ENCODE data around the gene TRIM67.

DNA sequence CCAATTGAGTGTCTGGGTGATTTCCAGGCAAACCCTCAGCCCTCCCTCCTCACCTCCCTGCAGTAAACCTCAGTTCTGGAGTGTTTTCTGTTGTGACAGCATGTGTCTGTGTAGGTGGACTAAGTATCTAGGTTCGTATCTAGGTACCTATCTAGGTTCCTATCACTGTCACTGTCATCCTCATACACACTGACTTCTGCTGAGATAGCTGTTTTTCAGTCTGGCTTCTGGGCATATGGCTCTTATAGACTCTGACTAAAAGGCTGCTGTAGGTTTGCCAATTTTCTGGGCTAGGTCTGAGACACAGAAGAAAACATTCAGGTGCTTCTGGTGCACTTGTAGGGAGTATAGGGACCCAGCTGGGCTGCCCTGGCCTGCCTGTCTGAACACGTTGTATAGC is 8.1 kb upstream of the TRIM67 start:
- TF ChIP-seq TAF1 (IDR thresholded peaks at IDR 0.05; ENCODE audit: borderline replicate concordance, insufficient read depth, low read length): no peak
- no peak for TF ChIP-seq POLR2AphosphoS5 (IDR thresholded peaks at IDR 0.05; ENCODE audit: low read depth, low read length)
- no peak for TF ChIP-seq FOXP2 (optimal IDR thresholded peaks at IDR 0.05; ENCODE audit: borderline replicate concordance, extremely low read depth, extremely low read length, insufficient read depth)
- TF ChIP-seq, protein P1, sequence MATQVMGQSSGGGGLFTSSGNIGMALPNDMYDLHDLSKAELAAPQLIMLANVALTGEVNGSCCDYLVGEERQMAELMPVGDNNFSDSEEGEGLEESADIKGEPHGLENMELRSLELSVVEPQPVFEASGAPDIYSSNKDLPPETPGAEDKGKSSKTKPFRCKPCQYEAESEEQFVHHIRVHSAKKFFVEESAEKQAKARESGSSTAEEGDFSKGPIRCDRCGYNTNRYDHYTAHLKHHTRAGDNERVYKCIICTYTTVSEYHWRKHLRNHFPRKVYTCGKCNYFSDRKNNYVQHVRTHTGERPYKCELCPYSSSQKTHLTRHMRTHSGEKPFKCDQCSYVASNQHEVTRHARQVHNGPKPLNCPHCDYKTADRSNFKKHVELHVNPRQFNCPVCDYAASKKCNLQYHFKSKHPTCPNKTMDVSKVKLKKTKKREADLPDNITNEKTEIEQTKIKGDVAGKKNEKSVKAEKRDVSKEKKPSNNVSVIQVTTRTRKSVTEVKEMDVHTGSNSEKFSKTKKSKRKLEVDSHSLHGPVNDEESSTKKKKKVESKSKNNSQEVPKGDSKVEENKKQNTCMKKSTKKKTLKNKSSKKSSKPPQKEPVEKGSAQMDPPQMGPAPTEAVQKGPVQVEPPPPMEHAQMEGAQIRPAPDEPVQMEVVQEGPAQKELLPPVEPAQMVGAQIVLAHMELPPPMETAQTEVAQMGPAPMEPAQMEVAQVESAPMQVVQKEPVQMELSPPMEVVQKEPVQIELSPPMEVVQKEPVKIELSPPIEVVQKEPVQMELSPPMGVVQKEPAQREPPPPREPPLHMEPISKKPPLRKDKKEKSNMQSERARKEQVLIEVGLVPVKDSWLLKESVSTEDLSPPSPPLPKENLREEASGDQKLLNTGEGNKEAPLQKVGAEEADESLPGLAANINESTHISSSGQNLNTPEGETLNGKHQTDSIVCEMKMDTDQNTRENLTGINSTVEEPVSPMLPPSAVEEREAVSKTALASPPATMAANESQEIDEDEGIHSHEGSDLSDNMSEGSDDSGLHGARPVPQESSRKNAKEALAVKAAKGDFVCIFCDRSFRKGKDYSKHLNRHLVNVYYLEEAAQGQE (IDR thresholded peaks at IDR 0.05; ENCODE audit: insufficient read depth in 1 of 2, low read depth in 2 of 2, low read length in 2 of 2): no peak
- no peak for TF ChIP-seq SIN3A (IDR thresholded peaks at IDR 0.05; ENCODE audit: borderline replicate concordance, insufficient read depth, low read length)
